Sigmoid colon (tissue), 7 donors: ENCODE data around the gene RALY. TPM values are rescaled to one million over a fixed set of nuclear protein-coding genes. Genes with fewer than 3 reads are reported as not detected.

Experiments used
- DNase-seq: peaks from one replicate; pipeline ENCODE4 v3.0.0-alpha.2; 2019
- H3K27ac ChIP-seq, 4 donors: fragments of 200-600 bp; sonication (generic); one replicate each; pipeline ENCODE4 v1.5.1; 2016 to 2019; ENCODE audit warnings: mild to moderate bottlenecking in 1 of 4
- H3K27me3 ChIP-seq, 3 donors: fragments of 200-600 bp; sonication (generic); one replicate each; pipeline ENCODE4 v1.5.1; 2019; ENCODE audit warnings: mild to moderate bottlenecking in 1 of 3
- H3K36me3 ChIP-seq, 4 donors: fragments of 200-600 bp; sonication (generic); one replicate each; pipeline ENCODE4 v1.5.1; 2016 to 2019
- H3K4me1 ChIP-seq, 4 donors: fragments of 200-600 bp; sonication (generic); one replicate each; pipeline ENCODE4 v1.5.1; 2017 to 2019
- H3K4me3 ChIP-seq, 4 donors: fragments of 200-600 bp; sonication (generic); one replicate each; pipeline ENCODE4 v1.5.1; 2017 to 2019; ENCODE audit warnings: mild to moderate bottlenecking in 2 of 4, moderate library complexity in 1 of 4
- H3K9me3 ChIP-seq, 4 donors: fragments of 200-600 bp in 3 of 4; sonication (generic) in 3 of 4; one replicate each; pipeline versions ENCODE4 v1.5.1 to v1.6.1; 2013 to 2019
- CTCF ChIP-seq, 4 experiments: fragments of 450-650 bp in 3 of 4; fragments of 200-600 bp in 1 of 4; IDR thresholded peaks; one replicate each; pipeline ENCODE4 v1.5.1; 2016 to 2019; ENCODE audit warnings: antibody characterized with exemption in 4 of 4, mild to moderate bottlenecking in 3 of 4, moderate library complexity in 2 of 4
- EP300 ChIP-seq, 4 donors: sonication (generic); formaldehyde crosslinking; IDR thresholded peaks; one replicate each; pipeline ENCODE4 v1.6.1; 2017; ENCODE audit warnings: antibody characterized with exemption in 4 of 4
- POLR2A ChIP-seq, 2 donors: fragments of 450-650 bp; IDR thresholded peaks; one replicate each; pipeline ENCODE4 v1.6.1; 2016; ENCODE audit warnings: antibody characterized with exemption in 2 of 2, mild to moderate bottlenecking in 2 of 2, moderate library complexity in 2 of 2
- POLR2AphosphoS5 ChIP-seq, 4 donors: sonication (generic); formaldehyde crosslinking; IDR thresholded peaks; one replicate each; pipeline ENCODE4 v1.6.1; 2017; ENCODE audit warnings: antibody characterized with exemption in 4 of 4
- WGBS, 2 donors: extraction: QIAGEN DNeasy Blood & Tissue Kit; methylation state at CpG; one replicate each; pipeline ENCODE4 v1.1.7; 2013; 5-methylcytosine and 5-hydroxymethylcytosine counted together
- intact Hi-C: fragments of 100-400 bp; cut with DNase I; formaldehyde crosslinking; loops from one replicate; pipeline ENCODE4 v1.15.1; 2023
- polyA plus RNA-seq, 3 donors: library from polyadenylated mRNA; stranded (reverse); fragments of 200-250 nt; gene quantifications; one replicate each; pipeline ENCODE4 v1.2.3, GENCODE V29; 2013
- total RNA-seq, 4 donors: library from RNA; depleted of rRNA; stranded (reverse); fragments of >200 nt; gene quantifications; one replicate each; pipeline ENCODE4 v1.1.0, GENCODE V29; 2016
- donor health status: healthy with polysubstance abuse.
- donor health status: Bipolar disorder and iron deficiency.
- donor health status: healthy.

The RALY gene
- total and polyA plus RNA-seq, 7 donors = 75.1 to 233 (median 94.5) TPM

GRCh38 chr20:34102342-34102741, 108.6 kb downstream of the RALY start:
- intact Hi-C loops = no loop called here
- Histone ChIP-seq H3K9me3 (no peaks in the 10 kb centered on the region), H3K4me1 (peaks cover 0 to 17% (median 10%) of the 10 kb centered on the region in 4 donors), H3K27me3 (no peaks in the 10 kb centered on the region), H3K36me3 (peaks cover 10 to 84% (median 43%) of the 10 kb centered on the region in 4 donors), H3K27ac (no peak overlapping the region), H3K4me3 (no peak overlapping the region)
- TF ChIP-seq CTCF (IDR thresholded peaks at IDR 0.05) (no peak), POLR2A (IDR thresholded peaks at IDR 0.05) (no peak), EP300 (IDR thresholded peaks at IDR 0.05) (no peak), POLR2AphosphoS5 (IDR thresholded peaks at IDR 0.05) (no peak)
- no peak for DNase-seq
- 97 to 99% methylated on average over 2 of the region's 2 CpGs for WGBS, 2 donors

GRCh38 chr20:34104059-34104458, 110.3 kb downstream of the RALY start:
- 84 to 93% methylated on average over 3 of the region's 3 CpGs for WGBS, 2 donors
- H3K9me3 ChIP-seq = no peaks in the 10 kb centered on the region
- H3K4me1 ChIP-seq = peaks cover 0 to 35% (median 24%) of the 10 kb centered on the region in 4 donors
- no peak overlapping the region for H3K4me3 ChIP-seq
- no peaks in the 10 kb centered on the region for H3K27me3 ChIP-seq
- peaks cover 9 to 75% (median 39%) of the 10 kb centered on the region in 4 donors for H3K36me3 ChIP-seq
- TF ChIP-seq EP300 (IDR thresholded peaks at IDR 0.05) (no peak), CTCF (IDR thresholded peaks at IDR 0.05) (no peak), POLR2AphosphoS5 (IDR thresholded peaks at IDR 0.05) (no peak), POLR2A (IDR thresholded peaks at IDR 0.05) (no peak)
- intact Hi-C loops = no loop called here
- no peak for DNase-seq
- H3K27ac ChIP-seq = no peak overlapping the region

GRCh38 chr20:34105978-34106675, 112.4 kb downstream of the RALY start:
- H3K9me3 ChIP-seq = no peaks in the 10 kb centered on the region
- 96% methylated on average over 3 of the region's 3 CpGs for WGBS, 2 donors
- no peak for TF ChIP-seq EP300 (IDR thresholded peaks at IDR 0.05)
- TF ChIP-seq POLR2AphosphoS5 (IDR thresholded peaks at IDR 0.05) = no peak
- TF ChIP-seq POLR2A (IDR thresholded peaks at IDR 0.05) = no peak
- TF ChIP-seq CTCF (IDR thresholded peaks at IDR 0.05) = no peak
- H3K27me3 ChIP-seq = no peaks in the 10 kb centered on the region
- intact Hi-C loops = no loop called here
- H3K4me1 ChIP-seq = peaks cover 0 to 55% (median 45%) of the 10 kb centered on the region in 4 donors
- no peak for DNase-seq
- no peak overlapping the region for H3K27ac ChIP-seq
- H3K36me3 ChIP-seq = peaks cover 9 to 64% (median 40%) of the 10 kb centered on the region in 4 donors
- no peak overlapping the region for H3K4me3 ChIP-seq

GRCh38 chr20:34108616-34109174, 115.0 kb downstream of the RALY start:
- no peak for DNase-seq
- no peaks in the 10 kb centered on the region for H3K27me3 ChIP-seq
- no peak overlapping the region for H3K27ac ChIP-seq
- no peaks in the 10 kb centered on the region for H3K9me3 ChIP-seq
- no peak overlapping the region for H3K4me3 ChIP-seq
- no peak for TF ChIP-seq POLR2AphosphoS5 (IDR thresholded peaks at IDR 0.05)
- no peak for TF ChIP-seq EP300 (IDR thresholded peaks at IDR 0.05)
- TF ChIP-seq POLR2A (IDR thresholded peaks at IDR 0.05) = no peak
- TF ChIP-seq CTCF (IDR thresholded peaks at IDR 0.05) = no peak
- intact Hi-C loops = no loop called here
- H3K4me1 ChIP-seq = peaks cover 0 to 59% (median 49%) of the 10 kb centered on the region in 4 donors
- H3K36me3 ChIP-seq = peaks cover 0 to 38% (median 21%) of the 10 kb centered on the region in 4 donors
- 76 to 82% methylated on average over 4 of the region's 4 CpGs for WGBS, 2 donors
